Activated naive CD4-positive, alpha-beta T cell treated with anti-CD3 and anti-CD28 coated beads, Interleukin-2, amount 50 U/mL, for 72 hours (primary cell): ENCODE results near the gene WDR45. TPM values are rescaled to one million over a fixed set of nuclear protein-coding genes. Genes with fewer than 3 reads are reported as not detected.

ENCODE experiments used
- ATAC-seq, 2 donors: fragments of 150-1000 bp; cut with Tn5 transposase; 2 replicates each; pipeline ENCODE4 v1.10.0; 2021; ENCODE audit warnings: mild to moderate bottlenecking in 2 of 2, moderate library complexity in 2 of 2
- DNase-seq, 2 donors: peaks; one replicate each; pipeline ENCODE4 v3.0.0; 2021 to 2022; ENCODE audit warnings: low spot score in 2 of 2
- H3K27ac Mint-ChIP-seq, 2 donors: one replicate each; pipeline ENCODE4 v1.8.0; 2022; ENCODE audit warnings: mild to moderate bottlenecking in 2 of 2, mixed read lengths in 2 of 2
- H3K36me3 Mint-ChIP-seq, 2 donors: one replicate each; pipeline ENCODE4 v1.8.0; 2022; ENCODE audit warnings: mixed read lengths in 2 of 2
- H3K9me3 Mint-ChIP-seq, 2 donors: one replicate each; pipeline ENCODE4 v1.8.0; 2022; ENCODE audit warnings: mixed read lengths in 2 of 2
- total RNA-seq, 2 donors: library from RNA; stranded (reverse); gene quantifications; one replicate each; pipeline ENCODE4 v1.2.3, GENCODE V29; 2022

WDR45 gene
- total RNA-seq, 2 donors from 2014 or later, result 24.6 to 57.5 TPM

- Mint-ChIP-seq H3K9me3 (no peaks in the 10 kb centered on the region), H3K27ac (no peak overlapping the region), H3K36me3 (no peaks in the 10 kb centered on the region)
- DNase-seq (no peak), ATAC-seq (no peak)
Observed at GRCh38 chrX:49096419-49096818, 16.7 kb upstream of the WDR45 start.

DNA sequence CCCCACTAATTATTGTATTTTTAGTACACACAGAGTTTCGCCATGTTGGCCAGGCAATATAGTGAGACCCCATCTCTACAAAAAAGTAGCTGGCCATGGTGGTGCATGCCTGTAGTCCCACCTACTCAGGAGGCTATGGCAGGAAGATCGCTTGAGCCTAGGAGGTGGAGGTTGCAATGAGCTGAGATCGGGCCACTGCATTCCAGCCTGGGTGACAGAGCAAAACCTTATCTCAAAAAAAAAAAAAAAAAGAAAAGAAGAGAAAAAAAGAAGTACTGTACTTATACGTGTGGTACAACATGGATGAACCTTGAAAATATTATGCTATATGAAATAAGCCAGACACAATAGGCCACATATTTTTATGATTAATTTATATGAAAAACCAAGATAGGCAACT lies 9.9 kb upstream of the WDR45 start:
- no peaks in the 10 kb centered on the region for H3K9me3 Mint-ChIP-seq
- DNase-seq, result no peak
- no peak for ATAC-seq
- no peak overlapping the region for H3K27ac Mint-ChIP-seq
- H3K36me3 Mint-ChIP-seq, result no peaks in the 10 kb centered on the region

DNA sequence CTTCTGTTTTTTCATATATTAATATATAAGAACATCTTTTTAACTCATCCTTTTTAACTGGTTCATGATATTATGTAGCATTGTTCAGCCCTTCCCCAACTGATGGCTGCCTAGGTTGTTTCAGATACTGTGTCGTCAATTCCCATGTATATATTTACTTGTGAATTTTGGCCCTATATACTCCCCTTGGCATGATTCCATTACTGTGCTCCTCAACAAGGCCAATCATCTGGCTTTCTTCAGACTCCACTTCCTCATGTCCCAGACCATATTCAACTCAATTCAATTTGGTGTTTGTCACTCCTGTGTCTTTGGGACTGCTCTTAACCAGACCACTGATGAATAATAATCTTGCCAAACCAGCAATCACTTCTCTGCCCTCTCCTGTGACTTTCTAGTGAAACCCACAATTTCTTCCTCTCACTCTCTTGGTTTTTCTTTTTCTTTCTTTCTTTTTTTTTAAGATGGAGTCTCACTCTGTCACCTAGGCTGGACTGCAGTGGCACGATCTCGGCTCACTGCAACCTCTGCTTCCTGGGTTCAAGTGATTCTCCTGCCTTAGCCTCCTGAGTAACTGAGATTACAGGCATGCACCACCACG lies 2.7 kb upstream of the WDR45 start:
- H3K27ac Mint-ChIP-seq, result no peak overlapping the region

GRCh38 chrX:49077941-49078340 lies 1.7 kb downstream of the WDR45 start:
- H3K27ac Mint-ChIP-seq, result no peak overlapping the region
- no peak for DNase-seq
- H3K9me3 Mint-ChIP-seq, result no peaks in the 10 kb centered on the region
- peaks cover 0 to 12% of the 10 kb centered on the region in 2 donors for H3K36me3 Mint-ChIP-seq
- ATAC-seq, result no peak

More for the DNA sequence above, 2.7 kb upstream of the WDR45 start:
- peaks cover 0 to 7% of the 10 kb centered on the region in 2 donors for H3K36me3 Mint-ChIP-seq
- no peaks in the 10 kb centered on the region for H3K9me3 Mint-ChIP-seq
- ATAC-seq (no peak), DNase-seq (no peak)

- Mint-ChIP-seq H3K9me3 (no peaks in the 10 kb centered on the region), H3K27ac (peak overlapping the region in 1 of 2 donors; percentile 89), H3K36me3 (peaks cover 0 to 18% of the 10 kb centered on the region in 2 donors)
- DNase-seq (no peak), ATAC-seq (no peak)
Observed at GRCh38 chrX:49075347-49075746, 4.3 kb downstream of the WDR45 start.

- peak; percentile 81 to 89 for DNase-seq
- peaks cover 0 to 11% of the 10 kb centered on the region in 2 donors for H3K36me3 Mint-ChIP-seq
- ATAC-seq, result peak; percentile 97 to 99
- H3K27ac Mint-ChIP-seq, result peak within 1 kb of the TSS; percentile 87 to 89
- no peaks in the 10 kb centered on the region for H3K9me3 Mint-ChIP-seq
Observed at GRCh38 chrX:49073601-49074575, 5.8 kb downstream of the WDR45 start, which contains the start of gene PRAF2. Gene PRAF2, minus strand, starts transcription at chrX:49074002. Its CDS starts 15 bp downstream, at chrX:49073987.

GRCh38 chrX:49072712-49073095 lies 7.0 kb downstream of the WDR45 start:
- Mint-ChIP-seq H3K36me3 (peaks cover 0 to 11% of the 10 kb centered on the region in 2 donors), H3K9me3 (no peaks in the 10 kb centered on the region), H3K27ac (peak overlapping the region; percentile 87 to 89)
- no peak for DNase-seq
- no peak for ATAC-seq

GRCh38 chrX:49071877-49072711 lies 7.6 kb downstream of the WDR45 start:
- H3K9me3 Mint-ChIP-seq, result no peaks in the 10 kb centered on the region
- ATAC-seq (no peak), DNase-seq (no peak)
- peak overlapping the region in 1 of 2 donors; percentile 75 for H3K27ac Mint-ChIP-seq
- H3K36me3 Mint-ChIP-seq, result peaks cover 0 to 11% of the 10 kb centered on the region in 2 donors

- H3K9me3 Mint-ChIP-seq, result no peaks in the 10 kb centered on the region
- no peak for ATAC-seq
- H3K36me3 Mint-ChIP-seq, result peaks cover 0 to 11% of the 10 kb centered on the region in 2 donors
- DNase-seq, result no peak
- H3K27ac Mint-ChIP-seq, result peak overlapping the region in 1 of 2 donors; percentile 75
Observed at GRCh38 chrX:49070988-49071387, 8.7 kb downstream of the WDR45 start.

GRCh38 chrX:49069038-49069437 lies 10.6 kb downstream of the WDR45 start:
- no peak for ATAC-seq
- Mint-ChIP-seq H3K9me3 (no peaks in the 10 kb centered on the region), H3K27ac (peak overlapping the region in 1 of 2 donors; percentile 30), H3K36me3 (peaks cover 0 to 11% of the 10 kb centered on the region in 2 donors)
- no peak for DNase-seq

GRCh38 chrX:49067285-49068120 lies 12.2 kb downstream of the WDR45 start:
- H3K27ac Mint-ChIP-seq, result no peak overlapping the region
- ATAC-seq (no peak), DNase-seq (no peak)
- peaks cover 0 to 5% of the 10 kb centered on the region in 2 donors for H3K36me3 Mint-ChIP-seq
- no peaks in the 10 kb centered on the region for H3K9me3 Mint-ChIP-seq

DNA sequence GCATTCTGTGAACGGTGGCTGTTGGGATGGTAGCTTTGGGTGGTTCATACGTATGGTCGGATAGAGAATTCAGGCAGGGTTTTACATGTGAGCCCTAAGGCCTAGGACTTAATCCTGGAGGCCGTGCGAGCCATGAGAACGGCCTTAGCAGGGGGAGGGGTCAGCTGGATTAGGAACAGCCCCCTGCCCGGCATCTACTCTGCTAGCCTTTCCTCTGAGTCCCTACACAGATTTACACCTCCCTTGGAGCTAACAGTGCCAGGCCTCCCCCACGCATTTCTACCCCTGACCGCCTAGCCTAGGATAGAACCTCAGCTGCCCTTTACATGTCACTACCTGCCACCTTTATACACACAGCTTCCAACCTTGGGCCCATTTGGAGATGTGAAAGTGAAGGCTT lies 13.0 kb downstream of the WDR45 start:
- Mint-ChIP-seq H3K27ac (no peak overlapping the region), H3K9me3 (no peaks in the 10 kb centered on the region), H3K36me3 (peaks cover 0 to under 1% of the 10 kb centered on the region in 2 donors)
- ATAC-seq (no peak), DNase-seq (no peak)

- H3K9me3 Mint-ChIP-seq, result no peaks in the 10 kb centered on the region
- no peaks in the 10 kb centered on the region for H3K36me3 Mint-ChIP-seq
- no peak overlapping the region for H3K27ac Mint-ChIP-seq
- ATAC-seq, result no peak
- DNase-seq, result no peak
Observed at GRCh38 chrX:49066278-49066677, 13.4 kb downstream of the WDR45 start.

- no peak for ATAC-seq
- no peak for DNase-seq
- no peaks in the 10 kb centered on the region for H3K36me3 Mint-ChIP-seq
- no peaks in the 10 kb centered on the region for H3K9me3 Mint-ChIP-seq
- peak overlapping the region in 1 of 2 donors; percentile 30 for H3K27ac Mint-ChIP-seq
Observed at GRCh38 chrX:49064735-49065134, 15.0 kb downstream of the WDR45 start.

GRCh38 chrX:49064303-49064702 lies 15.4 kb downstream of the WDR45 start:
- Mint-ChIP-seq H3K27ac (no peak overlapping the region), H3K9me3 (no peaks in the 10 kb centered on the region), H3K36me3 (no peaks in the 10 kb centered on the region)
- ATAC-seq (no peak), DNase-seq (no peak)

GRCh38 chrX:49063715-49064114 lies 16.0 kb downstream of the WDR45 start:
- Mint-ChIP-seq H3K36me3 (no peaks in the 10 kb centered on the region), H3K9me3 (no peaks in the 10 kb centered on the region), H3K27ac (no peak overlapping the region)
- DNase-seq (no peak), ATAC-seq (no peak)
